CD4-positive, alpha-beta memory T cell (primary cell): ENCODE results near the gene DDB1. TPM values are rescaled to one million over a fixed set of nuclear protein-coding genes. Genes with fewer than 3 reads are reported as not detected.

Experiments
- CTCF ChIA-PET: fragments of 350-600 bp; sonication (Branson Sonifier 250); formaldehyde crosslinking; loops from one replicate; lab custom pipeline; 2021; ENCODE audit warnings: inconsistent platforms; ENCODE audit not compliant: partially characterized antibody; lab: Charles Lee
- POLR2A ChIA-PET: fragments of 350-600 bp; sonication (Branson Sonifier 250); formaldehyde crosslinking; loops from one replicate; lab custom pipeline; 2021; ENCODE audit not compliant: partially characterized antibody; lab: Charles Lee
- DNase-seq, 5 donors: peaks; one replicate each; pipeline versions ENCODE4 v3.0.0 to v3.0.0-alpha.2; 2020 to 2022; ENCODE audit warnings: mixed read lengths in 1 of 5
- H3K27ac ChIP-seq: one replicate; pipeline ENCODE4 v1.7.0; 2013; ENCODE audit warnings: low read depth, low read length
- H3K27me3 ChIP-seq: 2 replicates; pipeline ENCODE4 v1.7.0; 2013; ENCODE audit warnings: mild to moderate bottlenecking, low read length, moderate library complexity; ENCODE audit not compliant: insufficient read depth
- H3K36me3 ChIP-seq: 2 replicates; pipeline ENCODE4 v1.7.0; 2013; ENCODE audit warnings: mild to moderate bottlenecking, low read length, moderate library complexity; ENCODE audit not compliant: insufficient read depth
- H3K4me1 ChIP-seq: 2 replicates; pipeline ENCODE4 v1.7.0; 2013; ENCODE audit warnings: mild to moderate bottlenecking, low read length, moderate library complexity; ENCODE audit not compliant: insufficient read depth
- H3K4me3 ChIP-seq, 2 donors: one replicate each; pipeline ENCODE4 v1.7.0; 2013; ENCODE audit warnings: low read length in 2 of 2, mild to moderate bottlenecking in 1 of 2
- H3K9me3 ChIP-seq, 2 donors: one replicate each; pipeline ENCODE4 v1.7.0; 2013; ENCODE audit warnings: low read length in 2 of 2, control low read depth in 1 of 2; ENCODE audit not compliant: control insufficient read depth in 1 of 2
- H3K27ac Mint-ChIP-seq, 7 donors: one replicate each; pipeline ENCODE4 v1.8.0; 2020 to 2021; ENCODE audit warnings: mixed read lengths in 7 of 7, mild to moderate bottlenecking in 6 of 7, inconsistent platforms in 3 of 7, moderate library complexity in 3 of 7
- H3K27me3 Mint-ChIP-seq, 2 donors: one replicate each; pipeline ENCODE4 v1.8.0; 2020 to 2021; ENCODE audit warnings: mixed read lengths in 2 of 2
- H3K36me3 Mint-ChIP-seq, 2 donors: one replicate each; pipeline ENCODE4 v1.8.0; 2020 to 2021; ENCODE audit warnings: mixed read lengths in 2 of 2, inconsistent platforms in 1 of 2, mild to moderate bottlenecking in 1 of 2
- H3K4me1 Mint-ChIP-seq, 4 donors: one replicate each; pipeline ENCODE4 v1.8.0; 2020 to 2021; ENCODE audit warnings: mixed read lengths in 4 of 4, mild to moderate bottlenecking in 1 of 4
- H3K4me3 Mint-ChIP-seq, 8 donors: one replicate each; pipeline ENCODE4 v1.8.0; 2020 to 2021; ENCODE audit warnings: mixed read lengths in 8 of 8, mild to moderate bottlenecking in 7 of 8, moderate library complexity in 6 of 8, inconsistent platforms in 3 of 8
- H3K9me3 Mint-ChIP-seq, 8 donors: one replicate each; pipeline ENCODE4 v1.8.0; 2020 to 2021; ENCODE audit warnings: mixed read lengths in 8 of 8, mild to moderate bottlenecking in 5 of 8, inconsistent platforms in 3 of 8, moderate library complexity in 1 of 8
- intact Hi-C: fragments of 100-400 bp; cut with micrococcal nuclease; formaldehyde crosslinking; loops from one replicate; pipeline ENCODE4 v1.15.1; 2023
- polyA plus RNA-seq, 2 donors: library from polyadenylated mRNA; unstranded; fragments of 300-500 nt; fragmentation: Illumina TruSeq; gene quantifications; one replicate each; pipeline ENCODE4 v1.2.3, GENCODE V29; 2021
- total RNA-seq, 2 experiments: library from RNA; stranded (reverse); gene quantifications; one replicate each; pipeline ENCODE4 v1.2.3, GENCODE V29; 2021

DDB1 gene
- total and polyA plus RNA-seq, 4 experiments from 2014 or later: 121 to 169 (median 148) TPM

- no peaks in the 10 kb centered on the region for H3K9me3 ChIP-seq
- Mint-ChIP-seq H3K4me1 (peaks cover 28 to 56% (median 40%) of the 10 kb centered on the region in 4 donors), H3K27ac (peak overlapping the region in 5 of 7 donors; percentile 4 to 92 (median 57)), H3K9me3 (peaks cover 0 to 4% (median 0%) of the 10 kb centered on the region in 8 donors), H3K27me3 (no peaks in the 10 kb centered on the region), H3K36me3 (peaks cover 11 to 12% of the 10 kb centered on the region in 2 donors), H3K4me3 (peak overlapping the region in 2 of 8 donors; percentile 5 to 35)
- no peak for DNase-seq
- H3K4me1 ChIP-seq: peaks cover 39% of the 10 kb centered on the region
- H3K4me3 ChIP-seq: no peak overlapping the region
- intact Hi-C loops: no loop called here
- H3K27me3 ChIP-seq: no peaks in the 10 kb centered on the region
- H3K27ac ChIP-seq: peak overlapping the region; percentile 44
- ChIA-PET POLR2A (interaction anchor here (1.4 to 5.9 kb wide), 7 partner anchors 26 to 100 kb away, joined by 7 to 89 read pairs (median 21); partner anchors contain the start of genes CPSF7, CYB561A3, SDHAF2 and TMEM138), CTCF (interaction anchor here (1.1 to 10.1 kb wide), 19 partner anchors 8 to 503 kb away, joined by 4 to 442 read pairs (median 10); partner anchors contain the start of genes CYB561A3, TMEM109, TMEM138 and TMEM216)
- peaks cover 6% of the 10 kb centered on the region for H3K36me3 ChIP-seq
Observed at GRCh38 chr11:61335355-61335710, 2.4 kb upstream of the DDB1 start.

GRCh38 chr11:61334434-61335354 is 1.8 kb upstream of the DDB1 start:
- ChIA-PET POLR2A (interaction anchor here (1.2 to 5.9 kb wide), 12 partner anchors 10 to 421 kb away, joined by 3 to 97 read pairs (median 6); partner anchors contain the start of genes CPSF7, CYB561A3, SDHAF2 and TMEM109), CTCF (interaction anchor here (1.0 to 10.1 kb wide), 12 partner anchors 19 to 502 kb away, joined by 3 to 442 read pairs (median 15); partner anchors contain the start of genes CYB561A3, TMEM138 and TMEM216)
- Histone ChIP-seq H3K36me3 (peaks cover 6% of the 10 kb centered on the region), H3K9me3 (no peaks in the 10 kb centered on the region), H3K27me3 (no peaks in the 10 kb centered on the region), H3K27ac (peak overlapping the region; percentile 44), H3K4me3 (no peak overlapping the region), H3K4me1 (peaks cover 39% of the 10 kb centered on the region)
- peak overlapping the region; percentile 92 to 99 (median 98) for H3K27ac Mint-ChIP-seq
- intact Hi-C loops: no loop called here
- H3K4me3 Mint-ChIP-seq: peak overlapping the region; percentile 89 to 97 (median 96)
- peaks cover 0 to 4% (median 0%) of the 10 kb centered on the region in 8 donors for H3K9me3 Mint-ChIP-seq
- peaks cover 32 to 62% (median 45%) of the 10 kb centered on the region in 4 donors for H3K4me1 Mint-ChIP-seq
- no peaks in the 10 kb centered on the region for H3K27me3 Mint-ChIP-seq
- no peak for DNase-seq
- H3K36me3 Mint-ChIP-seq: peaks cover 17 to 19% of the 10 kb centered on the region in 2 donors

GRCh38 chr11:61333550-61334433 is 887 bp upstream of the DDB1 start:
- peak overlapping the region; percentile 83 for H3K27ac ChIP-seq
- H3K27me3 ChIP-seq: no peaks in the 10 kb centered on the region
- peaks cover 39% of the 10 kb centered on the region for H3K4me1 ChIP-seq
- CTCF ChIA-PET: interaction anchor here (1.0 to 10.1 kb wide), 6 partner anchors 18 to 418 kb away, joined by 3 to 442 read pairs (median 14); partner anchors contain the start of genes CYB561A3, TMEM138 and TMEM216
- intact Hi-C loops: loop anchor here (1.0 to 2.0 kb wide), 3 partner anchors 29 to 427 kb away; partner anchors contain the start of genes PRPF19, SDHAF2 and TMEM138
- Mint-ChIP-seq H3K4me1 (peaks cover 36 to 71% (median 52%) of the 10 kb centered on the region in 4 donors), H3K36me3 (peaks cover 22 to 25% of the 10 kb centered on the region in 2 donors), H3K4me3 (peak overlapping the region; percentile 89 to 97 (median 96)), H3K9me3 (peaks cover 0 to 4% (median 0%) of the 10 kb centered on the region in 8 donors), H3K27me3 (no peaks in the 10 kb centered on the region), H3K27ac (peak overlapping the region; percentile 92 to 99 (median 98))
- H3K9me3 ChIP-seq: no peaks in the 10 kb centered on the region
- peak in 1 of 5 donors; percentile 15 for DNase-seq
- peak overlapping the region; percentile 85 to 95 for H3K4me3 ChIP-seq
- POLR2A ChIA-PET: interaction anchor here (0.6 to 5.9 kb wide), 13 partner anchors 9 to 1982 kb away, joined by 3 to 97 read pairs (median 4); partner anchors contain the start of genes CPSF7, CYB561A3, SDHAF2 and TMEM109
- peaks cover 12% of the 10 kb centered on the region for H3K36me3 ChIP-seq

- H3K36me3 Mint-ChIP-seq: peaks cover 31 to 37% of the 10 kb centered on the region in 2 donors
- H3K4me3 ChIP-seq: peak overlapping the region; percentile 81 to 85
Observed at GRCh38 chr11:61332281-61332796, 566 bp downstream of the DDB1 start.

GRCh38 chr11:61331651-61332050 is 1.3 kb downstream of the DDB1 start:
- Histone ChIP-seq H3K9me3 (no peaks in the 10 kb centered on the region), H3K27ac (peak overlapping the region; percentile 83), H3K36me3 (peaks cover 20% of the 10 kb centered on the region), H3K4me3 (peak overlapping the region; percentile 81 to 85), H3K4me1 (peaks cover 39% of the 10 kb centered on the region), H3K27me3 (no peaks in the 10 kb centered on the region)
- ChIA-PET POLR2A (interaction anchor here (1.0 to 4.4 kb wide), 5 partner anchors 12 to 98 kb away, joined by 3 to 97 read pairs (median 5); partner anchors contain the start of genes CPSF7, CYB561A3, SDHAF2 and TMEM138), CTCF (interaction anchor here (0.9 to 1.9 kb wide), 6 partner anchors 31 to 185 kb away, joined by 3 to 14 read pairs (median 4); partner anchors contain the start of genes TMEM138 and TMEM216)
- Mint-ChIP-seq H3K36me3 (peaks cover 31 to 41% of the 10 kb centered on the region in 2 donors), H3K4me1 (peaks cover 38 to 74% (median 53%) of the 10 kb centered on the region in 4 donors), H3K9me3 (peaks cover 0 to 4% (median 0%) of the 10 kb centered on the region in 8 donors), H3K27me3 (no peaks in the 10 kb centered on the region), H3K4me3 (peak overlapping the region; percentile 89 to 97 (median 96)), H3K27ac (peak overlapping the region; percentile 84 to 98 (median 95))
- no peak for DNase-seq
- intact Hi-C loops: loop anchor here (2.0 kb wide), 1 partner anchor 425 kb away; the partner anchor contains the start of gene PRPF19

More at GRCh38 chr11:61332281-61332796, 566 bp downstream of the DDB1 start:
- H3K9me3 Mint-ChIP-seq: peaks cover 0 to 4% (median 0%) of the 10 kb centered on the region in 8 donors
- H3K4me3 Mint-ChIP-seq: peak overlapping the region; percentile 89 to 97 (median 96)
- no peaks in the 10 kb centered on the region for H3K27me3 Mint-ChIP-seq
- Histone ChIP-seq H3K36me3 (peaks cover 18% of the 10 kb centered on the region), H3K27ac (peak overlapping the region; percentile 83), H3K27me3 (no peaks in the 10 kb centered on the region), H3K9me3 (no peaks in the 10 kb centered on the region), H3K4me1 (peaks cover 39% of the 10 kb centered on the region)
- intact Hi-C loops: loop anchor here (2.0 kb wide), 1 partner anchor 426 kb away; the partner anchor contains the start of gene PRPF19
- peak overlapping the region; percentile 84 to 98 (median 95) for H3K27ac Mint-ChIP-seq
- ChIA-PET POLR2A (interaction anchor here (1.0 to 4.4 kb wide), 4 partner anchors 12 to 97 kb away, joined by 3 to 97 read pairs (median 6); partner anchors contain the start of genes CPSF7, CYB561A3, SDHAF2 and TMEM138), CTCF (interaction anchor here (0.9 to 1.9 kb wide), 5 partner anchors 30 to 103 kb away, joined by 3 to 14 read pairs (median 4); partner anchors contain the start of genes TMEM138 and TMEM216)
- DNase-seq: peak in 1 of 5 donors; percentile 50
- H3K4me1 Mint-ChIP-seq: peaks cover 38 to 78% (median 55%) of the 10 kb centered on the region in 4 donors
